HFFc6 (cell line): ENCODE results near the gene DAPL1. TPM values are rescaled to one million over a fixed set of nuclear protein-coding genes. Genes with fewer than 3 reads are reported as not detected.

Source experiments
- DNase-seq: peaks from one replicate; pipeline ENCODE4 v3.0.0-alpha.2; 2018
- H3K27ac Mint-ChIP-seq: 2 replicates; pipeline ENCODE4 v1.8.0; 2020; ENCODE audit warnings: mild to moderate bottlenecking, mixed read lengths
- H3K27me3 Mint-ChIP-seq: 2 replicates; pipeline ENCODE4 v1.8.0; 2021; ENCODE audit warnings: mild to moderate bottlenecking, moderate library complexity, mixed read lengths; ENCODE audit not compliant: insufficient read depth
- H3K36me3 Mint-ChIP-seq: 2 replicates; pipeline ENCODE4 v1.8.0; 2021; ENCODE audit warnings: low read depth, mixed read lengths
- H3K4me1 Mint-ChIP-seq: 2 replicates; pipeline ENCODE4 v1.8.0; 2020; ENCODE audit warnings: low read depth, mixed read lengths
- H3K4me3 Mint-ChIP-seq: 2 replicates; pipeline ENCODE4 v1.8.0; 2020; ENCODE audit warnings: mild to moderate bottlenecking, moderate library complexity, mixed read lengths
- H3K9me3 Mint-ChIP-seq: 2 replicates; pipeline ENCODE4 v1.8.0; 2020; ENCODE audit warnings: mild to moderate bottlenecking, mixed read lengths
- CTCF ChIP-seq: fragments of 200-600 bp; sonication (generic); IDR thresholded peaks from 2 replicates; pipeline ENCODE4 v1.5.0; 2021; ENCODE audit warnings: antibody characterized with exemption, mild to moderate bottlenecking
- total RNA-seq, 6 experiments: library from RNA; stranded (reverse); fragmentation: NEBNext Ultra II Directional; extraction: Animal tissue kit (Norgen Biotek cat#: 25700); gene quantifications; 2 replicates in 1 of 6; 3 replicates in 5 of 6; pipeline ENCODE4 v1.2.3, GENCODE V29; 2021

DAPL1 gene
- total RNA-seq, 6 experiments from 2014 or later = not detected

GRCh38 chr2:158760887-158761286 is 34.2 kb upstream of the DAPL1 start:
- no peak for TF ChIP-seq CTCF
- no peak for DNase-seq
- Mint-ChIP-seq H3K36me3 (no peaks in the 10 kb centered on the region), H3K27me3 (peaks cover 16% of the 10 kb centered on the region), H3K27ac (no peak overlapping the region), H3K4me3 (no peak overlapping the region), H3K4me1 (peaks cover 22% of the 10 kb centered on the region), H3K9me3 (no peaks in the 10 kb centered on the region)

GRCh38 chr2:158761621-158762020 is 33.5 kb upstream of the DAPL1 start:
- DNase-seq = peak; percentile 48
- H3K27me3 Mint-ChIP-seq = peaks cover 17% of the 10 kb centered on the region
- H3K36me3 Mint-ChIP-seq = no peaks in the 10 kb centered on the region
- H3K4me3 Mint-ChIP-seq = no peak overlapping the region
- H3K4me1 Mint-ChIP-seq = peaks cover 14% of the 10 kb centered on the region
- H3K27ac Mint-ChIP-seq = no peak overlapping the region
- TF ChIP-seq CTCF = no peak
- no peaks in the 10 kb centered on the region for H3K9me3 Mint-ChIP-seq

- no peaks in the 10 kb centered on the region for H3K36me3 Mint-ChIP-seq
- H3K4me3 Mint-ChIP-seq = no peak overlapping the region
- no peak for TF ChIP-seq CTCF
- no peaks in the 10 kb centered on the region for H3K9me3 Mint-ChIP-seq
- DNase-seq = no peak
- no peak overlapping the region for H3K27ac Mint-ChIP-seq
- peaks cover 8% of the 10 kb centered on the region for H3K4me1 Mint-ChIP-seq
- H3K27me3 Mint-ChIP-seq = peaks cover 15% of the 10 kb centered on the region
These were observed 32.8 kb upstream of the DAPL1 start for GRCh38 chr2:158762336-158762735.

- Mint-ChIP-seq H3K9me3 (no peaks in the 10 kb centered on the region), H3K27me3 (peaks cover 16% of the 10 kb centered on the region), H3K4me3 (no peak overlapping the region), H3K4me1 (peaks cover 4% of the 10 kb centered on the region), H3K36me3 (no peaks in the 10 kb centered on the region), H3K27ac (no peak overlapping the region)
- TF ChIP-seq CTCF = no peak
- no peak for DNase-seq
These were observed 28.6 kb upstream of the DAPL1 start for GRCh38 chr2:158766524-158766923.

GRCh38 chr2:158772306-158773078 is 22.6 kb upstream of the DAPL1 start:
- DNase-seq = no peak
- H3K4me1 Mint-ChIP-seq = no peaks in the 10 kb centered on the region

More at GRCh38 chr2:158772306-158773078, 22.6 kb upstream of the DAPL1 start:
- H3K9me3 Mint-ChIP-seq = no peaks in the 10 kb centered on the region
- H3K36me3 Mint-ChIP-seq = no peaks in the 10 kb centered on the region
- H3K4me3 Mint-ChIP-seq = no peak overlapping the region
- TF ChIP-seq CTCF = no peak
- no peak overlapping the region for H3K27ac Mint-ChIP-seq
- peaks cover 12% of the 10 kb centered on the region for H3K27me3 Mint-ChIP-seq
